ENCODE results near the gene NMNAT2. TPM values are rescaled to one million over a fixed set of nuclear protein-coding genes. Genes with fewer than 3 reads are reported as not detected.

Gene NMNAT2
- total RNA-seq, 4 donors from 2014 or later, result 1.0 to 4.5 (median 2.4) TPM

DNA sequence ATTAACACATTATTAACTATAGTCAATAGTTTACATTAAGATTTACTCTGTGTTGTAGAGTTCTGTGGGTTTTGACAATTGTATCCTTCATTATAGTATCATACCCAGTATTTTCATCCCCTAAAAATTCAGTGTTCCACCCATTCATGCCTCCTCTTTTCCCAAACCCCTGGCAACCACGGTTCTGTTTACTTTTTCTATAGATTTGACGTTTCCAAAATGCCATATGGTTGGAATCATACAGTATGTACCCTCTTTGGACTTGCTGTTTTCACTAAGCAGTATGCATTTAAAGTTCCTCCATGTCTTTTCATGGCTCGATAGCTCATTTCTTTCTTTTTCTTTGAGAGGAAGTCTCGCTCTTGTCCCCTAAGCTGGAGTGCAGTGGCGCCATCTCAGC is 122.7 kb downstream of the NMNAT2 start:
- TF ChIP-seq, protein P1, sequence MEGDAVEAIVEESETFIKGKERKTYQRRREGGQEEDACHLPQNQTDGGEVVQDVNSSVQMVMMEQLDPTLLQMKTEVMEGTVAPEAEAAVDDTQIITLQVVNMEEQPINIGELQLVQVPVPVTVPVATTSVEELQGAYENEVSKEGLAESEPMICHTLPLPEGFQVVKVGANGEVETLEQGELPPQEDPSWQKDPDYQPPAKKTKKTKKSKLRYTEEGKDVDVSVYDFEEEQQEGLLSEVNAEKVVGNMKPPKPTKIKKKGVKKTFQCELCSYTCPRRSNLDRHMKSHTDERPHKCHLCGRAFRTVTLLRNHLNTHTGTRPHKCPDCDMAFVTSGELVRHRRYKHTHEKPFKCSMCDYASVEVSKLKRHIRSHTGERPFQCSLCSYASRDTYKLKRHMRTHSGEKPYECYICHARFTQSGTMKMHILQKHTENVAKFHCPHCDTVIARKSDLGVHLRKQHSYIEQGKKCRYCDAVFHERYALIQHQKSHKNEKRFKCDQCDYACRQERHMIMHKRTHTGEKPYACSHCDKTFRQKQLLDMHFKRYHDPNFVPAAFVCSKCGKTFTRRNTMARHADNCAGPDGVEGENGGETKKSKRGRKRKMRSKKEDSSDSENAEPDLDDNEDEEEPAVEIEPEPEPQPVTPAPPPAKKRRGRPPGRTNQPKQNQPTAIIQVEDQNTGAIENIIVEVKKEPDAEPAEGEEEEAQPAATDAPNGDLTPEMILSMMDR (IDR thresholded peaks at IDR 0.05; ENCODE audit: low read depth), result no peak

DNA sequence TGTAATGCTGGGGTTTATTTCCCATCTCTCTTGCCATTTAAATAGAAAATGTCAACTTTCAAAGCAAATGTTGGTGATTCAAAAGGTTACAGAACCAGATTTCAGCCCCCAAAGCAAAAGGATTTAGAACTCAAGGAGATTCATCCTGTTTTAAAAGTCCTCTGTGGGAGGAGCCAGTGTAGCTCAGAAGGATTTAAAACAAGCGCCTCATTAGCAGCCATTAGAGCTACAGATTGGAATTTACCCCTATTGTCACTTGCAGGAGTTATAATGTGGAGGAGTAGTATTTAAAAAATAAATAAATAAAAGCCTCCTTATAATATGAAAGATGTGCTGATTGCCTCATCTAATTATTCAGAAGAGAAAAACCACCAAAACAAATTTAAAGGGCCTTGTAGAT is 124.3 kb downstream of the NMNAT2 start:
- TF ChIP-seq, protein P1 (IDR thresholded peaks at IDR 0.05; ENCODE audit: low read depth), result no peak

DNA sequence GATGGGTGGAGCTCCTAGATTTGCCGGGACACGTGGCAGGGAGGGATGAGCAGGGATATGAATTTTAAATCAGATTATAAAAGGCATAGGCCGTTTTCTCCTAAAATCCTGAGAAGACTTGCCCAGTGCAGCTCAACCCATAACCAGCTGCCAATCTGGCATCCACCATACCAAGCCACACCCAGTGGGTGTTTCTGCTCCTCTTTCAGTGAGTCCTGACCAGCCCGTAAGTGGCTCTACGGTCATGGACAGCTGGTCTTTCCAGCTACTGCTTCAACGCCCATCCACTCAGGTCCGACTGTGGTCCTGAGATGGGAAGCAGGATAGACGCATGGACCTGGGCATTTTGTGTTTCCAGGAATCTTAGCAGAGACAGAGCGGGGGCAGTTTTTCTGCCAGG is 124.9 kb downstream of the NMNAT2 start:
- TF ChIP-seq, protein P1 (IDR thresholded peaks at IDR 0.05; ENCODE audit: low read depth), result no peak

DNA sequence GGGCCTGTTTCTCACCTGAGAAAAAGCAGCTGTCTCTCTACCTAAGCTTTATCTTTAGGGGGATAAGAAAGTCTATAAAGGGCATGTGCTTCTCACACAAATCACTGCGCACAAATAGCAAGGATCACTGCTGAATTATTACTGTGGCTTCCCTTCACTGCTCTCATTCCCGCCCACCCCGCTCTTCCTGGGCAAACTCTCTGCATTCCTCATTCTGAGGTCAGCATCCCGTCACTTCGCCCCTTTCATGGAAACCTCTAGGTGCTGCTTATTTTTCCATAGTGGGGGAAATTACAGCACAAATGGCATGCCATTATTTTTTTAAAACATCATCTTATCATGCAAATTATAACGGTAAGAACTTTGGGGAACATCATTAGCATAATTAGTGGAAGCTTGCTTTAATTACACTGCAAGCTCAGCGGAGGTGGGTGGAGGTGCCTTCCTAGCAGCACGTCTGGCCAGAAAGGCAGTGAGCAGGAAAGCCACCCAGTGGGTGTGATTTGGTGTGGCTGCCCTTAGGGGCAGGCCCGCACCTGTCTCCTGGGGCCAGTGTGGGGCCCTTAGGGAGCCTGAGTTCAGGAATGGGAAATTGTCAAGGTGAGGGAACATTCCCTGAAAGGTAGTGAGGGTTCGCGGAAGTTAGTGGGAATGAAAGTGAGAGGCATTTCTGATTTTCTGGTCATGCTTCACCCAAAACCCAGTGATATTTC is 126.2 kb downstream of the NMNAT2 start:
- TF ChIP-seq, protein P1 (IDR thresholded peaks at IDR 0.05; ENCODE audit: low read depth), result no peak

DNA sequence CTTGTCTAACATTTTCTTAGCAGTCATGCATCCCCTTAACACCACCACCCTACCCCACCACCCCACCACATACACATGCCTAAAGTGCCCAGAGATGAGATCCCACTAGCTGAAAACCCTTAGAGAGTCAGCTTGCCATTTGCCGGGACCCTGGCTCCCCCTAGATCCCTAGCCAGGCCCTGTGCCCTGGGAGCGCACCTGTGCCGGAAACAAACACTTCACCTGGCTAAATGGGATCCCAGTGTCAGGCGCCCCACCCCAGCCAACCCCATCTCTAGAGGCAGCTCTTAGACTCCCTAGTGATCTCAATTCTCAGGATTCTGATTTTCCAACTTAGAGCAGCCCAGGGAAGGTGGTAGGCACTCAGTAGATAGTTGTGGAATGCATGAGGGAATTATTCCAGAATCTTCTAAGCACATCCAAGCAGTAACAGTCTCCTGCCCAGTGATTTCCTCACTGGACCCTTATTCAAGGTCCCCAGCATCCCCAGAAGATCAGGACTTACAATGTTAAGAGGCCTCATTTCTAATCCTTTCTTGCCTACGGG is 126.9 kb downstream of the NMNAT2 start:
- TF ChIP-seq, protein P1 (IDR thresholded peaks at IDR 0.05; ENCODE audit: low read depth), result no peak

DNA sequence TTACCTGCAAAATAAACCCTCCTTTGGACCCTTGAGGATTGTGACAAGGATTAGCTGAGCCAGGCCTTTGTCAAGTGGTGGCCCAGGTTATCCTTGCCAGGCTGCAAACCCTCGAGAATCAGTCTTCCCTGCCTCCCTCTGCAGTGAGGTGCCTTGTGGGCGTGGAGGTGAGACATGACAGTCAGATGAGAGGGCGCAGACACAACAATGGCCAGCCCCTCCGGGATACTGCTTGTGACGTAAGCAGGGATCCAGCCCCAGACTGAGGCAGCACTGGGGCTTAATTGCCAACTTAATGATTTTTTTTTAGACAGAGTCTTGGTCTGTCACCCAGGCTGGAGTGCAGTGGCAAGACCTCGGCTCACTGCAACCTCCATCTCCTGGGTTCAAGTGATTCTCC is 127.6 kb downstream of the NMNAT2 start:
- TF ChIP-seq, protein P1 (IDR thresholded peaks at IDR 0.05; ENCODE audit: low read depth), result no peak

DNA sequence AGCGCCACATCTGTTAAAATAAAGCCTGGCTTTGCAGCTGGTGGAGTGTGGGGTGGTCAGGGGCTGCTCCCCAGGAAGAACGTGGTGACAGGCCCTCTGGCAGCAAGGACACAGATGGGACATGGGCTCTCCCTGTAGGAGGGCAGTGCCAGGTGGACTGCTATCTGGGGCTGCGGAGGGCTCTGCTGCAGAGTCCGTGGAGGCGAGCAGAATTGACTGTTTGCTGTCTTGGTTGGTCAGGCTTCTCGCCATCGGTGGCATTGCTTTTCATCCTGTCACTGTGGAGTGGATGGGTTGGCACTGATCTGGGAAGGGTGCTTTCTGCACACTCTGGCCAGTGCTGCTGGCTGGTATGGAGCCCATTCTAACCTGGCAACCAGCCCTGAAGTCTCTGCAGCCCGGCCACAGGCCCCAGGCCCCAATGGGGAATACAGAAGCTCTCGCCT is 129.1 kb downstream of the NMNAT2 start:
- TF ChIP-seq, protein P1 (IDR thresholded peaks at IDR 0.05; ENCODE audit: low read depth), result no peak
